Measurements from ENCODE around the gene MMS19. TPM values are rescaled to one million over a fixed set of nuclear protein-coding genes. Genes with fewer than 3 reads are reported as not detected.

The MMS19 gene
- total RNA-seq, 1 donor: 82.0 TPM

GRCh38 chr10:97456034-97456685, 42.1 kb downstream of the MMS19 start:
- H3K4me3 ChIP-seq (ENCODE audit: low read depth, low read length): no peak overlapping the region
- DNase-seq (ENCODE audit: low read depth): no peak
- TF ChIP-seq, protein P1, sequence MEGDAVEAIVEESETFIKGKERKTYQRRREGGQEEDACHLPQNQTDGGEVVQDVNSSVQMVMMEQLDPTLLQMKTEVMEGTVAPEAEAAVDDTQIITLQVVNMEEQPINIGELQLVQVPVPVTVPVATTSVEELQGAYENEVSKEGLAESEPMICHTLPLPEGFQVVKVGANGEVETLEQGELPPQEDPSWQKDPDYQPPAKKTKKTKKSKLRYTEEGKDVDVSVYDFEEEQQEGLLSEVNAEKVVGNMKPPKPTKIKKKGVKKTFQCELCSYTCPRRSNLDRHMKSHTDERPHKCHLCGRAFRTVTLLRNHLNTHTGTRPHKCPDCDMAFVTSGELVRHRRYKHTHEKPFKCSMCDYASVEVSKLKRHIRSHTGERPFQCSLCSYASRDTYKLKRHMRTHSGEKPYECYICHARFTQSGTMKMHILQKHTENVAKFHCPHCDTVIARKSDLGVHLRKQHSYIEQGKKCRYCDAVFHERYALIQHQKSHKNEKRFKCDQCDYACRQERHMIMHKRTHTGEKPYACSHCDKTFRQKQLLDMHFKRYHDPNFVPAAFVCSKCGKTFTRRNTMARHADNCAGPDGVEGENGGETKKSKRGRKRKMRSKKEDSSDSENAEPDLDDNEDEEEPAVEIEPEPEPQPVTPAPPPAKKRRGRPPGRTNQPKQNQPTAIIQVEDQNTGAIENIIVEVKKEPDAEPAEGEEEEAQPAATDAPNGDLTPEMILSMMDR (IDR thresholded peaks at IDR 0.05; ENCODE audit: insufficient read depth, low read depth, low read length): no peak

DNA sequence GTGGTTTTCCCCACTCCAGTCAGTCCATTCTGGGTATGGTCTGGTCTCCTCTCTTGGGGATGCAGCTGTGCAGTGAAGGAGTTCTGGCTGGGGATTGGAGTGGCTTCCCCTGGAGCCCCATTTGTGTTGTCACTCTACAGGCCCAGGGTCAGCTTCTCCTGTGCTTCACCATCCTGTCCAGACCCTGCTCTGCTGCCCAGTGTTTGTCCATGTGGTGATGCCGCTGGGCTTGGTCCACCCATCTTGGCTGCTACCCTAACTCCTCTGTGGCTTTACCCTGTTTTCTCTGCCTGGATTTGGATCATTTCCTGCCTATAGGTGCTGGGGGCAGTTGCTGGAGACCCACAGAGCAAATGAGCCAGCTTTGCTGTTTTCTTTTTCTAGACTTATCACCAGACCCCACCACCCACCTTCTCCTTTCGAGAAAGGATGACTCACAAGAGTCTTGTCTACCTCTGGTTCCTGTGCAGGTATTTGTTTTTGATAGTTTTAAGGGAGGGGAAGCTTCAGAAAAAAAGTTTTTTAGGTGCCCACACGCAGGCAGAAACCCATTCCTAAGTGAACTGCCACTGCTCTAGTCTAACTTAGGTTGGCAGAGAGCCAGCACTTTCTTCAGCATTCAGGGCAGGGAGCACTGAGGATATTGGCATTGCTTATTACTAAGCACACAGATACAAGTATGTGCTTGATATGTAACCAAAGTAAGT, 43.7 kb downstream of the MMS19 start:
- TF ChIP-seq, protein P1 (IDR thresholded peaks at IDR 0.05; ENCODE audit: insufficient read depth, low read depth, low read length): no peak
- no peak for DNase-seq (ENCODE audit: low read depth)
- H3K4me3 ChIP-seq (ENCODE audit: low read depth, low read length): no peak overlapping the region

- no peak overlapping the region for H3K4me3 ChIP-seq (ENCODE audit: low read depth, low read length)
- TF ChIP-seq, protein P1 (IDR thresholded peaks at IDR 0.05; ENCODE audit: insufficient read depth, low read depth, low read length): no peak
- DNase-seq (ENCODE audit: low read depth): no peak
Measured at GRCh38 chr10:97452352-97452751, 45.9 kb downstream of the MMS19 start.

DNA sequence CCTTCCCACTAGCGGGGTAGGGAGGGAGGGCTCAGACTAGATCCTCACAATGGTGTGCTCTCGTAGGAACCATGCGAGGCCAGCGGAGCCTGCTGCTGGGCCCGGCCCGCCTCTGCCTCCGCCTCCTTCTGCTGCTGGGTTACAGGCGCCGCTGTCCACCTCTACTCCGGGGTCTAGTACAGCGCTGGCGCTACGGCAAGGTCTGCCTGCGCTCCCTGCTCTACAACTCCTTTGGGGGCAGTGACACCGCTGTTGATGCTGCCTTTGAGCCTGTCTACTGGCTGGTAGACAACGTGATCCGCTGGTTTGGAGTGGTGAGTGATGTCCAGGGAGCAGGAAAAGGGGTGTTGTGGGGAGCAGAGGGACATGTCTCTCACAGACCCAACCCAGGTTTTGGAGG, 46.6 kb downstream of the MMS19 start:
- H3K4me3 ChIP-seq (ENCODE audit: low read depth, low read length): no peak overlapping the region

DNA sequence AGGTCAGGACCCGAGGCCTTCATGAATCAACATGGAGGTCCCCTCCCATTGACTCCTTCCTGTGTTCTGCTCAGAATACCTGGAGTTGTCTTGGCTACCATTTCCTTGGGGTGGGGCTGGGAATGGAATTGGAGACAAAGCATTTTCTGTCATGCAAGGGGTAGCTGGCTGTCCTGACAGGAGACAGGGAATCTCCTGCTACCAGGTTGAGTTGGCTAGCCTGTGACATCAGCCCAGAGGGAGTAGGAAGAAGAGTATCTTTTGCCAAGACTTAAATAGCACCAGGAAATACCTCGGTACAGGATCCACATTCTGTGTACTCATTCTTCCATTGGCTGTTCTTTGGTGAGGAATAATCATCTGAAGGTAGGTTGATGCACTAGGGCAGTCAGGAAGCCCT, 47.4 kb downstream of the MMS19 start:
- TF ChIP-seq, protein P1 (IDR thresholded peaks at IDR 0.05; ENCODE audit: insufficient read depth, low read depth, low read length): no peak
- no peak overlapping the region for H3K4me3 ChIP-seq (ENCODE audit: low read depth, low read length)
- DNase-seq (ENCODE audit: low read depth): no peak

More for the DNA sequence above, 46.6 kb downstream of the MMS19 start:
- no peak for DNase-seq (ENCODE audit: low read depth)
- TF ChIP-seq, protein P1 (IDR thresholded peaks at IDR 0.05; ENCODE audit: insufficient read depth, low read depth, low read length): no peak

GRCh38 chr10:97445722-97446639, 52.2 kb downstream of the MMS19 start, which contains the start of the genes EXOSC1 and ZDHHC16:
TSS of gene EXOSC1 (minus strand) at chr10:97446006. CDS start at chr10:97445985, 21 bp downstream.
TSS of gene ZDHHC16 (plus strand) at chr10:97446175. CDS start at chr10:97451676, 5,501 bp downstream.
- TF ChIP-seq, protein P1 (IDR thresholded peaks at IDR 0.05; ENCODE audit: insufficient read depth, low read depth, low read length): no peak
- peak; percentile 97 for DNase-seq (ENCODE audit: low read depth)
- H3K4me3 ChIP-seq (ENCODE audit: low read depth, low read length): peak within 1 kb of the TSS; percentile 99

All from fibroblast of villous mesenchyme (primary cell).